Activated T-cell treated with anti-CD3 and anti-CD28 coated beads, Interleukin-2, amount 50 U/mL, for 24 hours (primary cell): ENCODE results near the gene MINAR1.

Experiments
- DNase-seq: peaks from one replicate; pipeline ENCODE4 v3.0.0-alpha.2; 2020
- H3K27ac Mint-ChIP-seq: 2 replicates; pipeline ENCODE4 v1.8.0; 2020; ENCODE audit warnings: mild to moderate bottlenecking, mixed read lengths
- H3K27me3 Mint-ChIP-seq: 2 replicates; pipeline ENCODE4 v1.8.0; 2020; ENCODE audit warnings: mixed read lengths
- H3K36me3 Mint-ChIP-seq: 2 replicates; pipeline ENCODE4 v1.8.0; 2020; ENCODE audit warnings: low read depth, mixed read lengths
- H3K4me1 Mint-ChIP-seq: 2 replicates; pipeline ENCODE4 v1.8.0; 2020; ENCODE audit warnings: low read depth, mixed read lengths
- H3K4me3 Mint-ChIP-seq: 2 replicates; pipeline ENCODE4 v1.8.0; 2020; ENCODE audit warnings: mild to moderate bottlenecking, moderate library complexity, mixed read lengths
- H3K9me3 Mint-ChIP-seq: 2 replicates; pipeline ENCODE4 v1.8.0; 2020; ENCODE audit warnings: mixed read lengths

MINAR1 gene

DNA sequence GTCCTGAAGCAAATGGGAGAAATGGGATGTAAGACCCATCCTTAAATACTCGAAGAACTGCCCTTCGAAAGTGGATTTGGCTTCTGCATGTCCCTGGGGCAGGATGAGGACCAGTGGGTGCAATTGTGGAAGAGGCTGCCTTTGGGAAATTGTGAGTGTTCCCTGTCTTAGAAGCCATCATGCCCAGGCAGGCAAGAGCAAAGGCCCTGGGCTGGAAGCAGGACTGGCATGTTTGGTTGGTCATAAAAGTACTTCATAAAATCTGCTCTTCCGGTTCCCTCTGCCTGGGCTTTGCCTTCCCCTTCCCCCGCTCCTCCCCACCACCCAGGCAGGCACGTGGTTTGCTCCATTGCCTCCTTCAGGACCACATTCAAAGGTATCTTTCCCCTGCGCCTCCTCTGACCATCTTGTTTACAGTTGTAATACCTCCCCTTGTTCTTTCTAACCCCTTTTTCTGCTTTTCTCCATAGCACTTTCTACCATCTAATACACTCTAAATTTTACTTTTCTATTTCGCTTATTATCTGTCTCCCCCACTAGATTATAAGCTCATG lies 8.3 kb downstream of the MINAR1 start:
- H3K4me1 Mint-ChIP-seq: no peaks in the 10 kb centered on the region
- H3K4me3 Mint-ChIP-seq: no peak overlapping the region
- H3K36me3 Mint-ChIP-seq: no peaks in the 10 kb centered on the region
- peaks cover under 1% of the 10 kb centered on the region for H3K27me3 Mint-ChIP-seq
- H3K27ac Mint-ChIP-seq: no peak overlapping the region
- peaks cover 2% of the 10 kb centered on the region for H3K9me3 Mint-ChIP-seq
- no peak for DNase-seq

DNA sequence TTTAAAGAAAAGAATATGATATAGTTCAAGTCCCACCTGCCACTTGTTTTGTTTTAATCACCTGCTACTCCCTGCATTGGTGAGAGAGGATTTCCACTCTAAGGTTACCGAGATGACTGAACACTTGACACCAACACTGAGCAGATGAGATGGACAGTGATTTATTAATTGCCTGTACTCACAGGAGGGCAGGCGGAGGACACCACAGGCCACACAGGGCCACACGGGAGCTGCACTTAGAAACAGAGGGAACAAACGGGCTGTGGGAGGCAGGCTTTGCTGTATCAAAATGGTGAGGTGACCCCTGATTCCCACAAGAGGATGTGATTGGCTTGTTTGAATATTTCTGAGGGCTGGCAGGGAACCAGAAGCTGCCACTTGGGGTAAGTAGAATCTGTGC lies 10.8 kb downstream of the MINAR1 start:
- no peak overlapping the region for H3K27ac Mint-ChIP-seq
- peaks cover 3% of the 10 kb centered on the region for H3K9me3 Mint-ChIP-seq
- no peaks in the 10 kb centered on the region for H3K4me1 Mint-ChIP-seq
- peaks cover 5% of the 10 kb centered on the region for H3K27me3 Mint-ChIP-seq
- no peak overlapping the region for H3K4me3 Mint-ChIP-seq
- H3K36me3 Mint-ChIP-seq: no peaks in the 10 kb centered on the region
- no peak for DNase-seq

DNA sequence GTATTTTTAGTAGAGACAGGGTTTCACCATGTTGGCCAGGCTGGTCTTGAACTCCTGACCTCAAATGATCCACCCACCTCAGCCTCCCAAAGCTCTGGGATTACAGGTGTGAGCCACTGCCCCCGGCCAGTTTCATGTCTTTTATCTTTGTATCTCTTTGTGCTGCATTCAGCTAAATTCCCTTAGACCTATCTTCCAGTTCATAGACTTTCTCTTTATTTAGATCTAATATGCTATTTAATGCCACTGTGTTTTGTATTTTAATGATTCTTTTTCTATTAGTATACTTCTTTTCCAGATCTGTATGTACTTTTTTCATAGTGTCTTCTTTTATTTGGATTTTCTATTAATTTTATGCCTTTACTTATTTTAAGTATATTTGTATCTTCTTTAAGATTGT lies 14.9 kb downstream of the MINAR1 start:
- H3K4me1 Mint-ChIP-seq: no peaks in the 10 kb centered on the region
- DNase-seq: no peak
- H3K4me3 Mint-ChIP-seq: no peak overlapping the region
- H3K9me3 Mint-ChIP-seq: peaks cover 3% of the 10 kb centered on the region
- no peak overlapping the region for H3K27ac Mint-ChIP-seq
- no peaks in the 10 kb centered on the region for H3K36me3 Mint-ChIP-seq
- H3K27me3 Mint-ChIP-seq: peaks cover 22% of the 10 kb centered on the region

DNA sequence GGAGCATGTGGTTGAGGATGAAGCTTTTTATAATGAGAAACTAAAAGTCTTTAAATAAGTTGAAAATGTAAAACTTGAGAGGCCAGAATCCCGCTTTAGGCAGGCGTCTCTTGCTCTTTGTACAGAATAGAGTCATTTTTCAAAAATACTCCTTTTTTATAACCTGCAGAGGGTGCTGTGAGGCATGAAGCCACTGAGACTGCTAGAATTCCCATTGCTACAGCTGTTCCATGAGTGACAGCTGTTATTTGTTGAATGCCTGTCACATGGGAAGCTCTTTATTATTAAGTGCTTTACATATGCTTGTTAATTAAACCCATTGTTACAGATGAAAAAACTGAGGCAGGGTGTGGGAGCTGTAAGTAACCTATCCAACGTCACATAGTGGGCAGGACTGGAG lies 18.5 kb downstream of the MINAR1 start:
- Mint-ChIP-seq H3K27ac (no peak overlapping the region), H3K27me3 (peaks cover 22% of the 10 kb centered on the region), H3K4me1 (no peaks in the 10 kb centered on the region), H3K36me3 (no peaks in the 10 kb centered on the region), H3K4me3 (no peak overlapping the region), H3K9me3 (peaks cover 3% of the 10 kb centered on the region)
- DNase-seq: no peak

DNA sequence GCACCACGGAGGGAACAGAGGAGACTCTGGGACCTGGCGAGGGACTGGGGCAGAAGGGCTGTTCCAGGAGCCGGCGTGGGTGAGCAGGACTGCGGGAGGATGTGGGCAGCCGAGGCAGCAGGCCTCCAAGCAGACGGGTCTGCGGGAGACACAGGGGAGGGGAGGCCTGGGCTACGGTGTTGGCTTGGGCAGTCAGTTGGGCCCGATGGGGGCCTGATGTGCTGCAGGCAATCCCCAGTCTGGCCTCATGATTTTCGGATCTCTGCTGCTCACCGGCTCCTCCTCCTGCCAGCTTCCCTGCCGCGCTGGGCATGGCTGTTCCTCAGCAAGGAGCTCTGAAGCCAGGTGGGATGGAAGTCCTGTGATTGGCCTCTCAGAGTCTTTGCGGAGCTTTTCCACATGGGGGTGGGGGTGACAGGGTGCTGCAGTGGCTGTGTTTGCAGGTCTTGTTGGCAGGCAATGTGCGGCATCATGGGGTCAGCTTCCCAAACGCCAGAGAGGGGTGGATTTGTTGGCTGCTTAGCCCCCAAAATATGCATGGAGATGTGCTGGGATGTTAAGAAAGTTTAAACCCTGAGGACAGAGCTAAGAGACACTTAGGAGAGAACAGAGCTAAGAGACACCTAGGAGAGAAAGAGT lies 19.3 kb downstream of the MINAR1 start:
- Mint-ChIP-seq H3K36me3 (no peaks in the 10 kb centered on the region), H3K27ac (no peak overlapping the region)
- no peak for DNase-seq

DNA sequence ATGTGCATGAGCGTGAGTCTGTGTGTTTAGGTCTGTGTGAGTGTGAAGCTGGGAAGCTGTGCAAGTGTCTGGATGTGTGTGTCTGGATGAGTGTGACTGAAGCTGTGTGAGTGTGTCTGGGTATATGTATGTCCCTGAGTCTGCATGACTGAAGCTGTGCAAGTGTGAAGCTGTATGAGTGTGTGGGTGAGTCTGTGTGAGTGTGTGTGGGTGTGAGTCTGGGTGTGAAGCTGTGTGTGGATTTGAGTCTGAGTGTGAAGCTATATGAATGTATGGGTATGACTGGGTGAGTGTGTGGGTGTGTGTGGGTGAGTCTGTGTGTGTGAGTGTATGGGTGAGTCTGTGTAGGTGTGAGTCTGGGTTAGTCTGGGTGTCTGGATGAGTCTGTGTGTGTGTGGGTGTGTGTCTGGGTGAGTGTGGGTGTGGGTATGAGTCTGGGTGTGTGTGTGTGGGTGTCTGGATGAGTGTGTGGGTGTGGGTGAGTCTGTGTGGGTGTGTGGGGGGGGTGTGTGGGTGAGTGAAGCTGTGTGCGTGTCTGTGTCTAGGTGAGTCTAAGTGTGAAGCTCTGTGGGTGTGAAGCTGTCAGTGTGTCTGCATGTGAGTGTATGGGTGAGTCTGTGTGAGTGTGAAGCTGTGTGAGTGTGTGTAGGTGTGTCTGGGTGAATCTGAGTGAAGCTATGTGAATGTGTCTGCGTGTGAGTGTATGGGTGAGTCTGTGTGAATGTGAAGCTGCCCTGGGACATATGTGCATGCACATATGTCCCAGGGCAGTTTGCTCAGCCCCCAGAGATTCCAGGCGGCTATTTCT lies 20.3 kb downstream of the MINAR1 start:
- Mint-ChIP-seq H3K27me3 (peaks cover 22% of the 10 kb centered on the region), H3K9me3 (no peaks in the 10 kb centered on the region), H3K4me3 (no peak overlapping the region), H3K27ac (no peak overlapping the region), H3K4me1 (no peaks in the 10 kb centered on the region), H3K36me3 (no peaks in the 10 kb centered on the region)
- DNase-seq: no peak

More for the DNA sequence above, 19.3 kb downstream of the MINAR1 start:
- Mint-ChIP-seq H3K9me3 (peaks cover 3% of the 10 kb centered on the region), H3K4me3 (no peak overlapping the region), H3K4me1 (no peaks in the 10 kb centered on the region), H3K27me3 (peaks cover 22% of the 10 kb centered on the region)

DNA sequence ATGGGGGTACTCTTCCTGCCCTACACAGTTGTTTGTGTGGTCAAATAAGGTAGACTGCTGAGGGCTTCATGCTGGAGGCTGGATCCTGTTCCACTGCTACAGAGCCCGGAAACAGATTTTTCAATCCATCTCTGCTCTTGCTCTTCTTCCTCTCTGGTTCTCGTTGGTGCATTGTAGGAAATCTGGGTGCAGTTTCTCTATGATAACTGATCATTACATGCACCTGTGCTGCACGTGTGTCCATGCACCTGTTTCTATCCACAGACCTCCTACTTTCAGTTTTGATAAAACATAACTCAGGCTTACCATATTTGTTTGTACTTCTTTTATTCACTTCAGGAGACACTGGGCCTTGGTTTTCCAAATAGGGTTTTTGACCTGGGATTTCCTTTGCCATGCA lies 21.3 kb downstream of the MINAR1 start:
- no peaks in the 10 kb centered on the region for H3K36me3 Mint-ChIP-seq

DNA sequence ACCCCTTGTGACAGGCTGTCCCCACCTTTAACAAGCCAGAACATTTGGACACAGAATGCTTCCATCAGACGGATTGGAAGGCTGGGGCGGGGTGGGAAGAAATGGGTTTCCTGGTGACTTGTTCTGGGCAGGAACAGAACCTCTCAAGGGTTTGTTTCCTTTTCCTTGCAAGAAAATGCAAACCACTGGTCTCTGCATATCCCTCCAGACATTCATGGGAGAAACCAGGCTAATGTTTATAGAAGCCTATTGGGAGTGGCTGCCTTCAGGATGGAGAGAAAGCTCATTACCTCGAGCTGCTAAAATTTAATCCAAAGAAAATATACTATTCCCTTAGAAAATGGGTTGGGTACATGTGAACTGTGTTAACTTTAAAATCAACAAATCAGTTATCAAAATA lies 21.9 kb downstream of the MINAR1 start:
- Mint-ChIP-seq H3K36me3 (no peaks in the 10 kb centered on the region), H3K27me3 (peaks cover 11% of the 10 kb centered on the region), H3K4me1 (no peaks in the 10 kb centered on the region), H3K27ac (no peak overlapping the region), H3K4me3 (no peak overlapping the region), H3K9me3 (no peaks in the 10 kb centered on the region)
- no peak for DNase-seq

More for the DNA sequence above, 21.3 kb downstream of the MINAR1 start:
- no peak overlapping the region for H3K4me3 Mint-ChIP-seq
- DNase-seq: no peak
- no peaks in the 10 kb centered on the region for H3K4me1 Mint-ChIP-seq
- H3K27ac Mint-ChIP-seq: no peak overlapping the region
- H3K9me3 Mint-ChIP-seq: no peaks in the 10 kb centered on the region
- peaks cover 16% of the 10 kb centered on the region for H3K27me3 Mint-ChIP-seq

DNA sequence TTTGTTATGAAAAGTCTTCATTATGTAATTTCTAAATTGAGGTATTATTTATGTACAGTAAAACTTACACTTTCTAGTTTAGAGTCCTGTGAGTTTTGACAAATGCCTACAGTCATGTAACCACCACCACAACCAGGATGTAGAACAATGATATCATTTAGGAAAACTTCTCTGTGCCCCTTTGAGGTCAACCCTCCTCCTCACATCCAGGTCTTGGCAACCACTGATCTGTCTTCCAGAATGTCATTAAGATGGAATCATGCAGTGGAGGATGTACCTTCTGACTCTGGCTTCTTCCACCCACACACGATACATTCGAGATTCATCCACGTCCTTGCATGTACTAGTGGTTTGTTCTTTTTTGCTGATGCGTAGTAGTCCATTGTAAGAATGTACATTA lies 23.2 kb downstream of the MINAR1 start:
- no peak overlapping the region for H3K4me3 Mint-ChIP-seq
- no peaks in the 10 kb centered on the region for H3K4me1 Mint-ChIP-seq
- H3K27me3 Mint-ChIP-seq: no peaks in the 10 kb centered on the region
- H3K36me3 Mint-ChIP-seq: no peaks in the 10 kb centered on the region
- no peak for DNase-seq
- H3K9me3 Mint-ChIP-seq: no peaks in the 10 kb centered on the region
- no peak overlapping the region for H3K27ac Mint-ChIP-seq

DNA sequence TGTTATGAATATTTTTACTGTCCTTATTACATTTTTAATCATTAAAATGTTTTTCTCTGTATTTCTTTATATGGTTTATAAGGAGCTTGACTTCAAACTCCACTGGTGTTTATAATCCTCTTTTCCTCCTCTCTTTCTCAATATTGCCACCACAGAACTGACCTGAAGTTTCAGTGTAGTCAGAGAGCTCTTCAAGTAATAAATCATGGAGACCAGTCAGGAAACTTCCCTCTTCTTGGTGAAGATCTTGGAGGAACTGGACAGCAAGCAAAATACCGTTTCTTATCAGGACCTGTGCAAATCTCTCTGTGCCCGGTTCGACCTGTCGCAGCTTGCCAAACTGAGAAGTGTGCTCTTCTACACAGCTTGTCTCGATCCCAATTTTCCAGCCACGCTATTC lies 23.8 kb downstream of the MINAR1 start:
- Mint-ChIP-seq H3K36me3 (no peaks in the 10 kb centered on the region), H3K9me3 (no peaks in the 10 kb centered on the region), H3K4me1 (no peaks in the 10 kb centered on the region), H3K27ac (no peak overlapping the region), H3K27me3 (no peaks in the 10 kb centered on the region), H3K4me3 (no peak overlapping the region)
- no peak for DNase-seq

DNA sequence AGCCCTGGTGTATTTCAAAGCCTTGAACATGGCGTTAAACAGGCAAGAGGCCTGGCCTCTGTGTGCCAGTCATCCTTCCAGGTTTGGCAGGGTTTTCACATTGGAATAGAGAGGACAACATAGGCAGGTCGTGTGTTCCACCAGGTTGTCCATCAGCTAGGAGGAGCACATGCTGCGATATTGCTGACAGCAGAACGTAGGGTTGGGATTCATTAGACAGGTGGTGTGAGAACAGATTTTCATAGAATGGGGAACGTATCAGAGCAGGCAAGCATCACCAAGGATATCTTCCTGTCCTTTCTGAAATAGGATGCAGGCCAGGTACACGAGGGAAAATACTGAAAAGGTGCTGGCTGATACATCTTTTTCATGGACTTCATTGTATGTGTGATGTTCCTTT lies 26.4 kb downstream of the MINAR1 start:
- no peak for DNase-seq
- Mint-ChIP-seq H3K27ac (no peak overlapping the region), H3K4me1 (no peaks in the 10 kb centered on the region), H3K9me3 (no peaks in the 10 kb centered on the region), H3K36me3 (no peaks in the 10 kb centered on the region), H3K27me3 (no peaks in the 10 kb centered on the region), H3K4me3 (no peak overlapping the region)

DNA sequence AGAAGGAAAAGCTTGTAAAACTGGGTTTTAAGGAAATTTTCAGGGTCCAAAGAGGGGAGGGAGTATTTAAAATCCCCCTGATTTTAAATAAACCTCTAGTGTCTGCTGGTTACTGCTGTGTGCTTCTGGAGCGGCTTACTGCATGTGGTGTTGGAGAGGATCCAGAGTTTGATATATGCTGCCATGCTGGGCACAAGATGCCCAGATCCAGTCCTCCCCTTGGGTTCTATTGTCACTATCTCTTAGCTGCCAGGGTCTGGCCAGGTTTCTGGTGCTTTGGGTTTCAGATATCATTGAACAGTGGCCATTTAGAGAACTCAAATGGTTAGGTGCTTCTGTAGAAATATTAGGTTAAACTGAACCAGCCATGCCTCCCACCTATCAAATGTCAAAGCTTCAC lies 27.5 kb downstream of the MINAR1 start:
- no peaks in the 10 kb centered on the region for H3K36me3 Mint-ChIP-seq
- H3K27me3 Mint-ChIP-seq: no peaks in the 10 kb centered on the region
- H3K4me1 Mint-ChIP-seq: no peaks in the 10 kb centered on the region
- H3K4me3 Mint-ChIP-seq: no peak overlapping the region
- no peaks in the 10 kb centered on the region for H3K9me3 Mint-ChIP-seq
- DNase-seq: no peak
- H3K27ac Mint-ChIP-seq: no peak overlapping the region

DNA sequence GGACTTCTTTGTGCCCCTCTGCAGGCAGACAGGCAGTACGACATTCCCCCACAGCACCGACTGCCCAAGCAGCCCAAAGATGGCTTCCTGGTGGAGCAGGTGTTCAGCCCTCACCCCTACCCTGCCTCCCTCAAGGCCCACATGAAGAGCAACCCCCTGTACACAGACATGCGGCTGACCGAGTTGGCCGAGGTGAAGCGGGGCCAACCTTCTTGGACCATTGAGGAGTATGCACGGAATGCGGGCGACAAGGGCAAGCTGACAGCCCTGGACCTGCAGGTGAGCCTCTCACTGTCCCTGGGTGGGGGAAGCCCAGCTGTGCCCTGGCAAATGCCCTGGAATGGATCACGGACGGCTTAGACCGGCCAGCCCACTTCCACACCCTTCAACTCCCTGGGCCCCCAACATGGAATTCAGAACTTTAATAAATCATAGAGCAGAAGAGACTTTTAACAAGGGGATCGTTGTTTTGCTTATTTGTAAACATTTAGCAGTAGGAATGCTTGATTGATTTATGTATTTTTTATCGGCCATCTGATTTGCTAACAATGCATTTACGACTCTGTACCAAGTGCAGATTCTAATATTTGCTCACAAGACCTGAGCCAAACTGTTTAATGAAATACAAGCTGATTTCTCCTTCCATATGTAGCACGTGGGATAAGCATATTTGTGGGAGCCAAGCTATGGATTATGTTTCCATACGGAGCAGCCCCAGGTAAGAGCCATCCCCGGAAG lies 31.1 kb downstream of the MINAR1 start:
- Mint-ChIP-seq H3K27me3 (no peaks in the 10 kb centered on the region), H3K9me3 (no peaks in the 10 kb centered on the region), H3K4me1 (no peaks in the 10 kb centered on the region), H3K36me3 (no peaks in the 10 kb centered on the region), H3K4me3 (no peak overlapping the region), H3K27ac (no peak overlapping the region)
- DNase-seq: no peak

DNA sequence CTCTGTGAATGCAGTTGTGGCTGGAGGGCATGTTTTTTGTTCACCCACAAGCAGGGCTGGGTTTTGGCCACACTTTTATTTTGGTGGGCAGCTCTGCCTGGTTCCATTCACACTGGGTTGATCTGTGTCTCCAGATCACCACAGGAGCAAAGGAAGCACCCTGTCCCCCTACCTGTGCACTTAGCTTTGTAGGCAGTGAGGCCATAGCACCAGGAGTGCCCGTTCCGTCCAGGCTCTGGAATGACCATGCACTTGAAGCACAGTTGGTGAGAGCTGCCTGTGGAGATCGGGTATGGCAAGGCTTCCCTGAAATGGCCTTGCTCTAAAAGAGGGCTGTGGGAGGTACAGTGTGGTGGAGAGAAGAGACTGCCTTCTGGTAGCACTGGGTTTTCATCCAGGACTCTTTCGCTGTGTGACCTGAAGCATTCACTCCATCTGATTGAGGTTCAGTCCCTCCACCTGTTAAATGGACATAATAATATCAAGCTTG lies 31.7 kb downstream of the MINAR1 start:
- Mint-ChIP-seq H3K27me3 (no peaks in the 10 kb centered on the region), H3K4me1 (no peaks in the 10 kb centered on the region), H3K36me3 (no peaks in the 10 kb centered on the region), H3K4me3 (no peak overlapping the region), H3K27ac (no peak overlapping the region), H3K9me3 (no peaks in the 10 kb centered on the region)
- no peak for DNase-seq
